Naive B cell (primary cell): ENCODE results near the gene SART3. TPM values are rescaled to one million over a fixed set of nuclear protein-coding genes. Genes with fewer than 3 reads are reported as not detected.
"Not testable (repeated sequence)": the region's sequence is repeated elsewhere in the genome, so short reads cannot be mapped to it uniquely, and the experiment has no call there.

Source experiments
- ATAC-seq, 2 donors: fragments of 150-1000 bp; cut with Tn5 transposase; 2 replicates each; pipeline ENCODE4 v1.10.0; 2021; ENCODE audit warnings: low read depth in 2 of 2, mild to moderate bottlenecking in 2 of 2, moderate library complexity in 2 of 2
- DNase-seq: peaks from one replicate; pipeline ENCODE4 v3.0.0; 2022
- H3K27ac Mint-ChIP-seq, 6 donors: one replicate each; pipeline ENCODE4 v1.8.0; 2020 to 2022; ENCODE audit warnings: mild to moderate bottlenecking in 6 of 6, mixed read lengths in 6 of 6, moderate library complexity in 5 of 6, inconsistent platforms in 2 of 6
- H3K27me3 Mint-ChIP-seq, 3 donors: one replicate each; pipeline ENCODE4 v1.8.0; 2021 to 2022; ENCODE audit warnings: mixed read lengths in 3 of 3, mild to moderate bottlenecking in 1 of 3
- H3K36me3 Mint-ChIP-seq, 2 donors: one replicate each; pipeline ENCODE4 v1.8.0; 2020 to 2022; ENCODE audit warnings: mixed read lengths in 2 of 2, inconsistent platforms in 1 of 2, mild to moderate bottlenecking in 1 of 2
- H3K4me1 Mint-ChIP-seq, 3 donors: one replicate each; pipeline ENCODE4 v1.8.0; 2020 to 2022; ENCODE audit warnings: mixed read lengths in 3 of 3, inconsistent platforms in 1 of 3, mild to moderate bottlenecking in 1 of 3, moderate library complexity in 1 of 3
- H3K4me3 Mint-ChIP-seq, 8 donors: one replicate each; pipeline ENCODE4 v1.8.0; 2020 to 2022; ENCODE audit warnings: mild to moderate bottlenecking in 8 of 8, mixed read lengths in 8 of 8, moderate library complexity in 8 of 8, inconsistent platforms in 2 of 8
- H3K9me3 Mint-ChIP-seq, 7 donors: one replicate each; pipeline ENCODE4 v1.8.0; 2020 to 2022; ENCODE audit warnings: mixed read lengths in 7 of 7, mild to moderate bottlenecking in 5 of 7, inconsistent platforms in 2 of 7, moderate library complexity in 1 of 7
- polyA plus RNA-seq, 6 donors: library from polyadenylated mRNA; unstranded; fragments of 300-500 nt; fragmentation: Illumina TruSeq; gene quantifications; one replicate each; pipeline ENCODE4 v1.2.3, GENCODE V29; 2021; ENCODE audit warnings: low read depth in 6 of 6

SART3 gene
- polyA plus RNA-seq, 6 donors from 2014 or later, result 24.7 to 57.9 (median 36.4) TPM

- DNase-seq, result no peak
- no peaks in the 10 kb centered on the region for H3K27me3 Mint-ChIP-seq
- H3K4me3 Mint-ChIP-seq, result peak overlapping the region; percentile 97 to 100 (median 100)
- no peak for ATAC-seq
- H3K4me1 Mint-ChIP-seq, result peaks cover 32 to 68% (median 44%) of the 10 kb centered on the region in 3 donors
- no peaks in the 10 kb centered on the region for H3K9me3 Mint-ChIP-seq
- H3K36me3 Mint-ChIP-seq, result peaks cover 3 to 7% of the 10 kb centered on the region in 2 donors
- H3K27ac Mint-ChIP-seq, result peak overlapping the region; percentile 19 to 100 (median 100)
Observed at GRCh38 chr12:108560321-108560721, 652 bp downstream of the SART3 start.

- peaks cover 35 to 72% (median 49%) of the 10 kb centered on the region in 3 donors for H3K4me1 Mint-ChIP-seq
- H3K9me3 Mint-ChIP-seq, result no peaks in the 10 kb centered on the region
- DNase-seq (no peak), ATAC-seq (no peak)
- peak overlapping the region in 5 of 6 donors; percentile 44 to 100 (median 98) for H3K27ac Mint-ChIP-seq
- no peaks in the 10 kb centered on the region for H3K27me3 Mint-ChIP-seq
- H3K36me3 Mint-ChIP-seq, result peaks cover 3 to 7% of the 10 kb centered on the region in 2 donors
- H3K4me3 Mint-ChIP-seq, result peak overlapping the region; percentile 97 to 100 (median 100)
Observed at GRCh38 chr12:108559748-108560147, 1.2 kb downstream of the SART3 start.

- Mint-ChIP-seq H3K4me1 (peaks cover 38 to 73% (median 51%) of the 10 kb centered on the region in 3 donors), H3K9me3 (no peaks in the 10 kb centered on the region), H3K36me3 (peaks cover 3 to 7% of the 10 kb centered on the region in 2 donors), H3K27me3 (no peaks in the 10 kb centered on the region), H3K4me3 (peak overlapping the region; percentile 29 to 100 (median 100)), H3K27ac (peak overlapping the region in 3 of 6 donors; percentile 7 to 98 (median 72))
- ATAC-seq, result no peak
- no peak for DNase-seq
Observed at GRCh38 chr12:108559007-108559655, 1.8 kb downstream of the SART3 start.

GRCh38 chr12:108555383-108555782, 5.6 kb downstream of the SART3 start:
- H3K9me3 Mint-ChIP-seq, DNase-seq, H3K27me3 Mint-ChIP-seq, H3K4me3 Mint-ChIP-seq, ATAC-seq, H3K36me3 Mint-ChIP-seq: not testable (repeated sequence)
- Mint-ChIP-seq H3K27ac (peak overlapping the region in 1 of 6 donors; percentile 34), H3K4me1 (peaks cover 58 to 79% (median 67%) of the 10 kb centered on the region in 3 donors)

- Mint-ChIP-seq H3K4me3 (no peak overlapping the region), H3K27ac (peak overlapping the region in 3 of 6 donors; percentile 9 to 50 (median 38))
Observed at GRCh38 chr12:108553799-108554198, 7.2 kb downstream of the SART3 start.

GRCh38 chr12:108551535-108551934, 9.4 kb downstream of the SART3 start:
- peaks cover 36 to 65% (median 53%) of the 10 kb centered on the region in 3 donors for H3K4me1 Mint-ChIP-seq
- DNase-seq (no peak), ATAC-seq (no peak)
- peaks cover 9 to 10% of the 10 kb centered on the region in 2 donors for H3K36me3 Mint-ChIP-seq
- H3K4me3 Mint-ChIP-seq, result peak overlapping the region in 3 of 8 donors; percentile 7 to 45 (median 7)
- H3K27me3 Mint-ChIP-seq, result no peaks in the 10 kb centered on the region
- no peaks in the 10 kb centered on the region for H3K9me3 Mint-ChIP-seq
- peak overlapping the region in 3 of 6 donors; percentile 35 to 69 (median 60) for H3K27ac Mint-ChIP-seq

More at GRCh38 chr12:108553799-108554198, 7.2 kb downstream of the SART3 start:
- DNase-seq, result no peak
- no peaks in the 10 kb centered on the region for H3K27me3 Mint-ChIP-seq
- no peaks in the 10 kb centered on the region for H3K9me3 Mint-ChIP-seq
- H3K4me1 Mint-ChIP-seq, result peaks cover 49 to 80% (median 63%) of the 10 kb centered on the region in 3 donors
- ATAC-seq, result no peak
- H3K36me3 Mint-ChIP-seq, result no peaks in the 10 kb centered on the region

- no peaks in the 10 kb centered on the region for H3K27me3 Mint-ChIP-seq
- H3K4me1 Mint-ChIP-seq, result peaks cover 28 to 48% (median 41%) of the 10 kb centered on the region in 3 donors
- no peak overlapping the region for H3K4me3 Mint-ChIP-seq
- no peak for ATAC-seq
- H3K36me3 Mint-ChIP-seq, result peaks cover 12 to 17% of the 10 kb centered on the region in 2 donors
- no peaks in the 10 kb centered on the region for H3K9me3 Mint-ChIP-seq
- H3K27ac Mint-ChIP-seq, result no peak overlapping the region
- DNase-seq, result no peak
Observed at GRCh38 chr12:108548954-108549521, 11.9 kb downstream of the SART3 start.

- Mint-ChIP-seq H3K36me3 (peaks cover 17 to 24% of the 10 kb centered on the region in 2 donors), H3K27me3 (no peaks in the 10 kb centered on the region), H3K4me3 (no peak overlapping the region), H3K27ac (no peak overlapping the region), H3K4me1 (peaks cover 22 to 37% (median 28%) of the 10 kb centered on the region in 3 donors), H3K9me3 (no peaks in the 10 kb centered on the region)
- no peak for DNase-seq
- ATAC-seq, result no peak
Observed at GRCh38 chr12:108547686-108548085, 13.3 kb downstream of the SART3 start.

GRCh38 chr12:108543652-108544051, 17.3 kb downstream of the SART3 start:
- H3K4me3 Mint-ChIP-seq, result no peak overlapping the region
- H3K27ac Mint-ChIP-seq, result peak overlapping the region in 1 of 6 donors; percentile 54

GRCh38 chr12:108542320-108542719, 18.7 kb downstream of the SART3 start:
- peaks cover 9 to 15% (median 12%) of the 10 kb centered on the region in 3 donors for H3K4me1 Mint-ChIP-seq
- H3K27ac Mint-ChIP-seq, result no peak overlapping the region
- no peaks in the 10 kb centered on the region for H3K9me3 Mint-ChIP-seq
- H3K36me3 Mint-ChIP-seq, result peaks cover 20 to 33% of the 10 kb centered on the region in 2 donors
- no peaks in the 10 kb centered on the region for H3K27me3 Mint-ChIP-seq
- DNase-seq (no peak), ATAC-seq (no peak)
- no peak overlapping the region for H3K4me3 Mint-ChIP-seq

More at GRCh38 chr12:108543652-108544051, 17.3 kb downstream of the SART3 start:
- DNase-seq, result no peak
- H3K36me3 Mint-ChIP-seq, result peaks cover 21 to 32% of the 10 kb centered on the region in 2 donors
- no peaks in the 10 kb centered on the region for H3K27me3 Mint-ChIP-seq
- no peaks in the 10 kb centered on the region for H3K9me3 Mint-ChIP-seq
- no peak for ATAC-seq
- H3K4me1 Mint-ChIP-seq, result peaks cover 9 to 19% (median 12%) of the 10 kb centered on the region in 3 donors

- Mint-ChIP-seq H3K4me1 (peaks cover 9 to 13% (median 9%) of the 10 kb centered on the region in 3 donors), H3K27me3 (no peaks in the 10 kb centered on the region), H3K9me3 (no peaks in the 10 kb centered on the region), H3K4me3 (no peak overlapping the region), H3K36me3 (peaks cover 31 to 35% of the 10 kb centered on the region in 2 donors), H3K27ac (peak overlapping the region in 2 of 6 donors; percentile 45 to 51)
- ATAC-seq (no peak), DNase-seq (no peak)
Observed at GRCh38 chr12:108538616-108539195, 22.3 kb downstream of the SART3 start.

GRCh38 chr12:108538146-108538545, 22.8 kb downstream of the SART3 start:
- H3K4me1 Mint-ChIP-seq, result peaks cover 8 to 13% (median 9%) of the 10 kb centered on the region in 3 donors
- H3K27me3 Mint-ChIP-seq, result no peaks in the 10 kb centered on the region
- peaks cover 29 to 31% of the 10 kb centered on the region in 2 donors for H3K36me3 Mint-ChIP-seq
- H3K9me3 Mint-ChIP-seq, result no peaks in the 10 kb centered on the region
- ATAC-seq, result no peak
- H3K27ac Mint-ChIP-seq, result peak overlapping the region in 2 of 6 donors; percentile 45 to 96
- DNase-seq, result no peak
- H3K4me3 Mint-ChIP-seq, result no peak overlapping the region

- no peaks in the 10 kb centered on the region for H3K9me3 Mint-ChIP-seq
- no peak for DNase-seq
- H3K27ac Mint-ChIP-seq, result peak overlapping the region in 1 of 6 donors; percentile 47
- peaks cover 0 to 3% (median 3%) of the 10 kb centered on the region in 3 donors for H3K4me1 Mint-ChIP-seq
- no peaks in the 10 kb centered on the region for H3K27me3 Mint-ChIP-seq
- no peak for ATAC-seq
- H3K4me3 Mint-ChIP-seq, result no peak overlapping the region
- peaks cover 17 to 23% of the 10 kb centered on the region in 2 donors for H3K36me3 Mint-ChIP-seq
Observed at GRCh38 chr12:108531929-108532848, 28.8 kb downstream of the SART3 start.
